Ishikawa (cell line): ENCODE data around the gene SLC16A8.

Experiments
- CEBPB ChIP-seq: IDR thresholded peaks from 2 replicates; pipeline ENCODE4 v1.6.1; 2012
- CREB1 ChIP-seq: IDR thresholded peaks from 2 replicates; pipeline ENCODE4 v1.6.1; 2012; ENCODE audit warnings: low read depth
- EGR1 ChIP-seq: IDR thresholded peaks from 2 replicates; pipeline ENCODE4 v1.6.1; 2012
- EP300 ChIP-seq: IDR thresholded peaks from 2 replicates; pipeline ENCODE4 v1.6.1; 2012; ENCODE audit warnings: borderline replicate concordance
- FOXM1 ChIP-seq: IDR thresholded peaks from 2 replicates; pipeline ENCODE4 v1.6.1; 2012; ENCODE audit warnings: low read depth, borderline replicate concordance
- NFIC ChIP-seq: IDR thresholded peaks from 2 replicates; pipeline ENCODE4 v1.6.1; 2012
- RAD21 ChIP-seq: IDR thresholded peaks from 2 replicates; pipeline ENCODE4 v1.6.1; 2012; ENCODE audit warnings: low read depth
- TAF1 ChIP-seq: IDR thresholded peaks from 2 replicates; pipeline ENCODE4 v1.6.1; 2012; ENCODE audit warnings: low read depth, mild to moderate bottlenecking
- TCF12 ChIP-seq: IDR thresholded peaks from 2 replicates; pipeline ENCODE4 v1.6.1; 2012; ENCODE audit warnings: low read depth
- TEAD4 ChIP-seq: IDR thresholded peaks from 2 replicates; pipeline ENCODE4 v1.6.1; 2012
- YY1 ChIP-seq: IDR thresholded peaks from 2 replicates; pipeline ENCODE4 v1.6.1; 2012; ENCODE audit warnings: low read depth
- ZBTB7A ChIP-seq: IDR thresholded peaks from 2 replicates; pipeline ENCODE4 v1.6.1; 2012; ENCODE audit warnings: low read depth
- TF ChIP-seq, protein P1 (sequence below): IDR thresholded peaks from 2 replicates; pipeline ENCODE4 v1.6.1; 2012
- TF ChIP-seq, protein P2 (sequence below): IDR thresholded peaks from 2 replicates; pipeline ENCODE4 v1.6.1; 2012
- TF ChIP-seq, protein P3 (sequence below): IDR thresholded peaks from 2 replicates; pipeline ENCODE4 v1.6.1; 2012; ENCODE audit warnings: low read depth, mild to moderate bottlenecking

SLC16A8 gene

DNA sequence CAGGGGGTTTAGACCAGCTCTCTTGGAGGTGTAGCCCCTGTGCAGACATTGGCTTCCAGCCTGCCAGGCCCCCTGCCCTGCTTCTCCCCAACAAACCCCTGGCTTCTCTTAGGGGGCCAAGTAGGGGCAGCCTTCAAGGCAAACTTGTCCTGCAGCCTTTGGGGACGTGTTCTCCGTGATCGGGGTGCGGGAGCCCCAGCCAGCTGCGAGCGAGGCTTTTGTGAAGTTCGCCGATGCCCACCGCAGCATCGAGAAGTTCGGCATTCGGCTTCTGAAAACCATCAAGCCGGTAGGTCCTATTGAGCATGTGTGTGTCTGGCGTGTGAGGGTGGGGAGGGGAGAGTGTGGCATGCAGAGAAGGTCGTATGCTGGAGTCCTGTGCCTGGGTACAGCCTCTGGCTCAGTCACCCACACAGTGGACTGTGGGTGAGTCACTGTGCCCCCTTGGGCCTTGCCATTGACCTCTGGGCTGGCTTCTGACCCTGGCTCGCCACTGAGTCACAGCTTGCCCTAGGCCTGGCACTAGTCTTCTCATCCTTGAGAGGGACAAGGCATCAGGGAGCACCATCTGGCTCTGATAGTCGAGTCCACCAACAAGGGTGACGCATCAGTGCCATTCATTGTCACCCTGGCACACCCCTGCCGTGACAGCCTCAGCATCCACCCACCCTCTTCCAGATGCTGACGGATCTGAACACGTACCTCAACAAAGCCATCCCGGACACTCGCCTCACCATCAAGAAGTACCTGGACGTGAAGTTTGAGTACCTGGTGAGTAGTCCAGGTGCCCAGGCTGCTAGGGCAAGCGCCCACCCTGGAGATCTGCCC is 11.4 kb downstream of the SLC16A8 start:
- TF ChIP-seq EGR1, result no peak
- no peak for TF ChIP-seq TAF1
- TF ChIP-seq YY1, result no peak
- no peak for TF ChIP-seq CREB1
- no peak for TF ChIP-seq CEBPB
- TF ChIP-seq, protein P1, sequence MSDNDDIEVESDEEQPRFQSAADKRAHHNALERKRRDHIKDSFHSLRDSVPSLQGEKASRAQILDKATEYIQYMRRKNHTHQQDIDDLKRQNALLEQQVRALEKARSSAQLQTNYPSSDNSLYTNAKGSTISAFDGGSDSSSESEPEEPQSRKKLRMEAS, result no peak
- TF ChIP-seq, protein P2, sequence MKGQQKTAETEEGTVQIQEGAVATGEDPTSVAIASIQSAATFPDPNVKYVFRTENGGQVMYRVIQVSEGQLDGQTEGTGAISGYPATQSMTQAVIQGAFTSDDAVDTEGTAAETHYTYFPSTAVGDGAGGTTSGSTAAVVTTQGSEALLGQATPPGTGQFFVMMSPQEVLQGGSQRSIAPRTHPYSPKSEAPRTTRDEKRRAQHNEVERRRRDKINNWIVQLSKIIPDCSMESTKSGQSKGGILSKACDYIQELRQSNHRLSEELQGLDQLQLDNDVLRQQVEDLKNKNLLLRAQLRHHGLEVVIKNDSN, result no peak
- TF ChIP-seq RAD21, result no peak
- TF ChIP-seq TEAD4, result no peak
- TF ChIP-seq ZBTB7A, result no peak
- TF ChIP-seq EP300, result no peak
- TF ChIP-seq, protein P3, sequence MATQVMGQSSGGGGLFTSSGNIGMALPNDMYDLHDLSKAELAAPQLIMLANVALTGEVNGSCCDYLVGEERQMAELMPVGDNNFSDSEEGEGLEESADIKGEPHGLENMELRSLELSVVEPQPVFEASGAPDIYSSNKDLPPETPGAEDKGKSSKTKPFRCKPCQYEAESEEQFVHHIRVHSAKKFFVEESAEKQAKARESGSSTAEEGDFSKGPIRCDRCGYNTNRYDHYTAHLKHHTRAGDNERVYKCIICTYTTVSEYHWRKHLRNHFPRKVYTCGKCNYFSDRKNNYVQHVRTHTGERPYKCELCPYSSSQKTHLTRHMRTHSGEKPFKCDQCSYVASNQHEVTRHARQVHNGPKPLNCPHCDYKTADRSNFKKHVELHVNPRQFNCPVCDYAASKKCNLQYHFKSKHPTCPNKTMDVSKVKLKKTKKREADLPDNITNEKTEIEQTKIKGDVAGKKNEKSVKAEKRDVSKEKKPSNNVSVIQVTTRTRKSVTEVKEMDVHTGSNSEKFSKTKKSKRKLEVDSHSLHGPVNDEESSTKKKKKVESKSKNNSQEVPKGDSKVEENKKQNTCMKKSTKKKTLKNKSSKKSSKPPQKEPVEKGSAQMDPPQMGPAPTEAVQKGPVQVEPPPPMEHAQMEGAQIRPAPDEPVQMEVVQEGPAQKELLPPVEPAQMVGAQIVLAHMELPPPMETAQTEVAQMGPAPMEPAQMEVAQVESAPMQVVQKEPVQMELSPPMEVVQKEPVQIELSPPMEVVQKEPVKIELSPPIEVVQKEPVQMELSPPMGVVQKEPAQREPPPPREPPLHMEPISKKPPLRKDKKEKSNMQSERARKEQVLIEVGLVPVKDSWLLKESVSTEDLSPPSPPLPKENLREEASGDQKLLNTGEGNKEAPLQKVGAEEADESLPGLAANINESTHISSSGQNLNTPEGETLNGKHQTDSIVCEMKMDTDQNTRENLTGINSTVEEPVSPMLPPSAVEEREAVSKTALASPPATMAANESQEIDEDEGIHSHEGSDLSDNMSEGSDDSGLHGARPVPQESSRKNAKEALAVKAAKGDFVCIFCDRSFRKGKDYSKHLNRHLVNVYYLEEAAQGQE, result no peak
- TF ChIP-seq NFIC, result no peak
- TF ChIP-seq FOXM1, result no peak
- no peak for TF ChIP-seq TCF12

DNA sequence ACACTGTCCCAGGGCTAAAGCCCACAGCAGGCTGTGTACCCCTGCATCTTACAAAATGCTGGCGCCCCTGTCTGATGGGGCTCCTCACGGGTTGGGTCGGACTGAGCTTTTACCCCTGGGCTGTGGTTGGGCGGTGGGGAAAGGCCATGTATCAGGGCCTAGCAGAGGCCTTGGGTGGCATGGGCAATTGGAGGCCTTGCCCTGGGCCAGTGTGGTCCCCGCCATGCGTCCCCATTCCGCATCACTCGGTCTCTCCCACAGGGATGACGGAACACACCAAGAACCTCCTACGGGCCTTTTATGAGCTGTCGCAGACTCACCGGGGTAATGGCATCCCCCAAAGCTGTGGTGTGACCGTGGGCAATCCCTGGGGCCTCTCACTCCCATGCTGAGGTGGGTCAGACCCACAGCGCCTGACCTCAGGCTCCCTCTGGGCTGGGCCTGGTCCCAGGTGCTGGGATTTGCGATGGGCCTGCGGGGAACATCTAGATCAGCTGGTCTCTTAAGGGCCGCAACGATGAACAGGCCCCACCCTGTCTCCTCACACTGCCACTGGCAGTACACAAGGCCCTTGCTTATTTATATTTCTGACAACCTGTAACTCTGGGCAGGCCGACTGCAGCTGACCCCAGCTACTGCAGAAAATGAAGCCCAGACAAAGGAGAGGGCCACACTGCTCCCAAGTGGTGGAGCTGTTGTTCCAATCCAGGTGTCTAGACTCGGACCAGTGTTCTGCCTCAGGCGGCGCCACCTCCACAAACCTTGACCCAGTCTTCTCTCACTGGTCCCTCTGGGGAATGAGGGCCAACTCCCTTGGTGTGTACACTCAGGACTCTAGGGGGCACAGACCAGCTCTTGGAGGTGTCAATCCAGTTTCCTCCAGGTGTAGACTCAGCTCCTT is 12.3 kb downstream of the SLC16A8 start:
- TF ChIP-seq TEAD4, result no peak
- no peak for TF ChIP-seq EGR1
- no peak for TF ChIP-seq CEBPB
- TF ChIP-seq CREB1, result no peak
- no peak for TF ChIP-seq NFIC
- TF ChIP-seq EP300, result no peak
- TF ChIP-seq, protein P2, result no peak
- no peak for TF ChIP-seq TCF12
- no peak for TF ChIP-seq FOXM1
- no peak for TF ChIP-seq ZBTB7A
- no peak for TF ChIP-seq TAF1
- no peak for TF ChIP-seq YY1
- TF ChIP-seq RAD21, result no peak

DNA sequence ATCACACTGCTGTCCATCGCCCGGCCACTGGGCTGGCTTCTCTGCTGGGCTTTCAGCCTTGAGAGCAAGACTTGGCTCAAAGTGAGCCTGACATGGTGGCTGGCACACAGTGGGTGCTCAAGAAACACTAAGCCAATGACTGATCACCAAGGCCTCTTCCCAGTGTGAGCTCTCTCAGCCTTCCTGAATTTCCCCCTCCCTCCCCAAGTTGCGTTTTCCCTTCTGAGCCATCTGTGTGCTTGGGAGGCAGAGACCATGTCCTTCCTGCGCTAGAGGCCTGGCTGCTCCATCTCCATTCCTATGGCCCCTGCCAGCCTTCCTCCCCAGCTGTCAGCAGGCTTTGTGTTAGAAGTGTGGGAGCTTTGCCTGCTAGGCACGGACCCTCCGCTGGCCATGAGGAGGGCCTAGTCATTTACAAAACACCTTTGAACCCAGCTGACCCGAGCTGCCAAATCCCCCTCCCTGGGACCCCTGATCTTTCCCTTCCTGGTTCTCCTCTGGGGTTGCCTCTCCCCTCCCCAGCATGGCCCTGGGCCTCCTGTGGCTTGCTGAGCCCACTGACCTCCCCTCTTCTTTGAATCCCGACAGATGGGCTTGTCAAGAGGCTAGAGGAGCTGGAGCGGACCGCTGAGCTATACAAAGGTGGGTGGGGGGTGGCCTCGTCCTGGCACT is 13.6 kb downstream of the SLC16A8 start:
- TF ChIP-seq TCF12, result no peak
- TF ChIP-seq ZBTB7A, result no peak
- no peak for TF ChIP-seq EGR1
- no peak for TF ChIP-seq EP300
- no peak for TF ChIP-seq CREB1
- TF ChIP-seq FOXM1, result no peak
- TF ChIP-seq CEBPB, result no peak
- TF ChIP-seq, protein P2, result no peak
- TF ChIP-seq, protein P1, result no peak
- TF ChIP-seq RAD21, result no peak
- no peak for TF ChIP-seq TAF1
- TF ChIP-seq NFIC, result no peak

DNA sequence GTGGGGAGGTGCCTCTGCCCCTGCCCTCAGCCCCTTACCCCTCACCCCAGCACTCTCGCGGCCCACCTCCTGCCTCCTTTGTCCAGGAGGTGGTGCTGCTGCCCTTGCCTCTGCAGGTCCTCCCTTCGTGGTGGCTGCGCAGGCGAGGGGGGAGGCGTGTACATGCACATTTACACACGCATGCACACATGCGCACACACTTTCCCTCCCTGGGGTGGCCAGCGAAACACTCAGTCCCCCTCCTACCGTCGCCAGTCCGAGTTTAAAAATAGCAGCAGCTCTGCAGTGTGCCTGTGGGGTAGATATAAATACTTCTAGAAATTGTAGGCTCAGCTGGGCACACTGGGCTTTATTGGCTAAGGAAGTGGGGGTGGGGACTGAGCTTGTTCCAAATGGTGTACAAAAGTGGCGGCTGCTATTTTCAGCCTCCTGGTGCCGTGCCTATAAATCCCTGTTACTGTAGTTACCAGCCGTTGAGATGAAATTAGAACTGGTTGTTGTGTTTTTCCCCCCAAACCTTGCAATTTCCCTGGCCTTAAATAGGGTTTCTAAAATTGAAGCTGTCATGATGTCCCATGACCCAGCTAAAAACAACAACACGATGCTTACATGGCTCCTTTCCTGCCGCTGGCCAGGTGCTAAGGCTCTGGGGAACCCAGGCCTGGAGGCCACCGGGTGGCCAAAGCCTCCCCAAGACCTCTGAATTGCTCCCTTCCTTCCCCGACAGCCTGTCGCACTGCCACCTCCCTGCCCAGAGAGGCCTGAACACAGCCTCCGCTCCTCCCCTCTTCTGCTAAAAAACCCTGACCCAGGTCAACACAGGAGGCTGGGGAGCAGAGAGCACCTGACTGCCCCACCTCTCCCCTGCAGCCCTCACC is 14.4 kb downstream of the SLC16A8 start:
- TF ChIP-seq CEBPB (no peak), RAD21 (peak; percentile 16; the same call in 1 of the 2 replicates)

DNA sequence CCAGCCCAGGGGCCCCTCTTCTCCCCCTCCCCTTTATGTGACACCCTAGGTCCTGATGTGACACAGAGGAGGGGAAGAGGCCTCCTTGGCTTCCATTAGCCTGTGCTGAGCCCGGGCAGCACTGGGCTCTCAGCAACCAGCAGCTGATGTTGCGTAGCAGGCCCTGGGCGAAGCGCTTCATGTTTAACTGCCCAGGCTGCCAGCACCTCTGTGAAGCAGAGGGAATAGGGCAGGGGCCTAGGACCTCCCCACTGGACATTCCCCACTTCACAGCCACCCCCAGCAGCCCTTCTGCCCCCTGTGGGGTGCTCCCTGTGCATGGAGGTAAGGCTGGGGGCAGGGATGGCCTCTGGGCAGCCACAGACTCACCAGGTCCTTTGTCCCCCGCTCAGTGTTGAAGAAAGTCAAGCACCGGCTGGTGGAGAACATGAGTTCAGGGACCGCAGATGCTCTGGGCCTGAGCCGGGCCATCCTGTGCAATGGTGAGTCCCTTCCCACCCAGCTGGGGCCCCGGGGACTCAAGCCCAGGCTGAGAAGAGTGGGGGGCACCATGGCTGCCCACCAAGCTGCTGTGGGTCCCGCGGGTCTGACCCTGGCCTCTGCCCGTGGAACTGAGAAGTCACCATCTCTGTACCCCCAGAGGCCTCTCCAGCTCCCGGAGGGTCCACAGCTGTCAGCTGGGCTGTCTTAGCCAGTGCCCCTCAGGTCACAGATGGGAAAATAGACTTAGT is 15.2 kb downstream of the SLC16A8 start:
- TF ChIP-seq NFIC (no peak), EGR1 (no peak), RAD21 (no peak), EP300 (no peak)
- TF ChIP-seq, protein P3, result no peak
- TF ChIP-seq, protein P2, result no peak
